ENCODE results near the gene ANGPT4. TPM values are rescaled to one million over a fixed set of nuclear protein-coding genes. Genes with fewer than 3 reads are reported as not detected.

The ANGPT4 gene
- total RNA-seq, 4 donors from 2014 or later = 0.56 to 2.1 (median 0.71) TPM

GRCh38 chr20:959996-960615, 44.0 kb upstream of the ANGPT4 start:
- no peaks in the 10 kb centered on the region for H3K36me3 ChIP-seq
- H3K27ac ChIP-seq = no peak overlapping the region
- H3K9me3 ChIP-seq = no peaks in the 10 kb centered on the region
- peaks cover 55% of the 10 kb centered on the region for H3K27me3 ChIP-seq
- peaks cover 4% of the 10 kb centered on the region for H3K4me1 ChIP-seq
- WGBS = 83% methylated on average over 12 of the region's 16 CpGs
- DNase-seq (ENCODE audit: low spot score in 2 of 2) = no peak
- no peak overlapping the region for H3K4me3 ChIP-seq
- TF ChIP-seq, protein P1, sequence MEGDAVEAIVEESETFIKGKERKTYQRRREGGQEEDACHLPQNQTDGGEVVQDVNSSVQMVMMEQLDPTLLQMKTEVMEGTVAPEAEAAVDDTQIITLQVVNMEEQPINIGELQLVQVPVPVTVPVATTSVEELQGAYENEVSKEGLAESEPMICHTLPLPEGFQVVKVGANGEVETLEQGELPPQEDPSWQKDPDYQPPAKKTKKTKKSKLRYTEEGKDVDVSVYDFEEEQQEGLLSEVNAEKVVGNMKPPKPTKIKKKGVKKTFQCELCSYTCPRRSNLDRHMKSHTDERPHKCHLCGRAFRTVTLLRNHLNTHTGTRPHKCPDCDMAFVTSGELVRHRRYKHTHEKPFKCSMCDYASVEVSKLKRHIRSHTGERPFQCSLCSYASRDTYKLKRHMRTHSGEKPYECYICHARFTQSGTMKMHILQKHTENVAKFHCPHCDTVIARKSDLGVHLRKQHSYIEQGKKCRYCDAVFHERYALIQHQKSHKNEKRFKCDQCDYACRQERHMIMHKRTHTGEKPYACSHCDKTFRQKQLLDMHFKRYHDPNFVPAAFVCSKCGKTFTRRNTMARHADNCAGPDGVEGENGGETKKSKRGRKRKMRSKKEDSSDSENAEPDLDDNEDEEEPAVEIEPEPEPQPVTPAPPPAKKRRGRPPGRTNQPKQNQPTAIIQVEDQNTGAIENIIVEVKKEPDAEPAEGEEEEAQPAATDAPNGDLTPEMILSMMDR (IDR thresholded peaks at IDR 0.05) = no peak
- TF ChIP-seq POLR2AphosphoS5 (IDR thresholded peaks at IDR 0.05) (no peak), POLR2A (IDR thresholded peaks at IDR 0.05) (no peak), EP300 (IDR thresholded peaks at IDR 0.05) (no peak)

DNA sequence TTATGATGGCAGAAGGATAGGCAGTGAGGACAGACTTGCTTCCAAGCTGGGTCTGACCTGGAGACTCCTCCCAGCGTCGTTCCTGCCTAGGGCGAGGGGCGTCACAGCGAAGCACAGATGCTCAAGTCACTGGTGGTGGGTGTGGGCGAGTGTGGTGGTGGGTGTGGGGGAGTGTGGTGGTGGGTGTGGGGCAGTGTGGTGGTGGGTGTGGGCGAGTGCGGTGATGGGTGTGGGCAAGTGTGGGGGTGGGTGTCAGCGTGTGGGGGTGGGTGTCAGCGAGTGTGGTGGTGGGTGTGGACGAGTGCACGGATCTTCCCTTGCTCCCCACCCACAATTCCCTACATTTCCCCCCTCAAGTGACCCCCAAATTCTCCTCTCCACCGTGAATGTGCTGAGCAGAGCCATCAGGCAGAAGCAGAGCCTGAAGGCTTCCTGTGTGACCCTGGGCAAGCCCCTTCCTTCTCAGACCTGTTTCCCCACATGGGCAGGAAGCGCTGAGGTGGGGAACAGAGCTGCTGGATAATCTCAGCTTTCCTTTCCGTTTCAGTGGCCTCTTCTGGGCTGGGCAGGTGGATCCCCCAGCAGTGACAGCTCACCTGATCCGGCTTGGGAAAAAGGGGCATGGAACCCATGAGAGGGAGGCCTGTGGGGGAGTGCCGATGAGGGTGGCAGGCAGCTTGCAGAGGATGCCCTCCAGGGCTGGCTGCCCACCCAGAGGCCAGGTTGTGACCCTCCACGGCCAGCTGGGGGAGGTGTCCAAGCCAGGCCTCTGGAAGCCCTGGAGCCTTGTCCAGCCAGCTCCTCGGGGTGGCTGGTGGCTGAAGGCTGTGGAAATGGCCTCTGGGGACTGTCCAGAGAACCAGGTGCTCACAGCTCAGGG, 43.0 kb upstream of the ANGPT4 start:
- no peak for DNase-seq (ENCODE audit: low spot score in 2 of 2)
- Histone ChIP-seq H3K9me3 (no peaks in the 10 kb centered on the region), H3K4me3 (no peak overlapping the region), H3K27ac (no peak overlapping the region), H3K36me3 (no peaks in the 10 kb centered on the region), H3K27me3 (peaks cover 56% of the 10 kb centered on the region), H3K4me1 (peaks cover 4% of the 10 kb centered on the region)
- WGBS = 51% methylated on average over 15 of the region's 19 CpGs
- TF ChIP-seq, protein P1 (IDR thresholded peaks at IDR 0.05) = no peak
- TF ChIP-seq EP300 (IDR thresholded peaks at IDR 0.05) (no peak), POLR2A (IDR thresholded peaks at IDR 0.05) (no peak), POLR2AphosphoS5 (IDR thresholded peaks at IDR 0.05) (no peak)

DNA sequence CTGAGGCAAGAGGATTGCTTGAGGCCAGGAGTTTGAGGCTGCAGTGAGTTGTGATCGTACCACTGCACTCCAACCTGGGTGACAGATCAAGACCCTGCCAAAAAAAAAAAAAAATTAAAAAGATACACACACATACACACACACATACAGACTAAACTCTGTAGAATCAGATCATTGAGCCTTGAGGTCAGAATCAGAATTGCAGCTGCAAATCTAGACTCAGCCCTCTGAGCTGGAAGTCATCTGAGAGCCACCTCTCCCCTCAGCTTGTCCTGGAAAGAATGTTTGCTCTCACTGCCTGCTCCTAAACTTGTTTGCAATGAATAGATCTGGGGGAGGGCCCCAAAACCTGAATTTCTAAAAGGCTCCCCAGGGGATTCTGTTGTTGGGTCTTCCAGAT, 41.4 kb upstream of the ANGPT4 start:
- DNase-seq (ENCODE audit: low spot score in 2 of 2) = no peak
- TF ChIP-seq POLR2A (IDR thresholded peaks at IDR 0.05) (no peak), POLR2AphosphoS5 (IDR thresholded peaks at IDR 0.05) (no peak), EP300 (IDR thresholded peaks at IDR 0.05) (no peak)
- TF ChIP-seq, protein P1 (IDR thresholded peaks at IDR 0.05) = no peak

GRCh38 chr20:956330-956951, 40.3 kb upstream of the ANGPT4 start:
- WGBS = 7% methylated on average over 12 of the region's 13 CpGs
- Histone ChIP-seq H3K4me1 (peaks cover 4% of the 10 kb centered on the region), H3K4me3 (no peak overlapping the region), H3K27ac (no peak overlapping the region), H3K36me3 (no peaks in the 10 kb centered on the region), H3K9me3 (no peaks in the 10 kb centered on the region), H3K27me3 (peaks cover 58% of the 10 kb centered on the region)
- peak in 1 of 2 donors; percentile 75 for DNase-seq (ENCODE audit: low spot score in 2 of 2)
- no peak for TF ChIP-seq POLR2AphosphoS5 (IDR thresholded peaks at IDR 0.05)
- TF ChIP-seq, protein P1 (IDR thresholded peaks at IDR 0.05) = peak; percentile 94 to 95
- TF ChIP-seq POLR2A (IDR thresholded peaks at IDR 0.05) = no peak
- no peak for TF ChIP-seq EP300 (IDR thresholded peaks at IDR 0.05)

More for the DNA sequence above, 41.4 kb upstream of the ANGPT4 start:
- WGBS = 95% methylated on average over 1 of the region's 1 CpG
- Histone ChIP-seq H3K27me3 (peaks cover 56% of the 10 kb centered on the region), H3K4me3 (no peak overlapping the region), H3K4me1 (peaks cover 4% of the 10 kb centered on the region), H3K36me3 (no peaks in the 10 kb centered on the region), H3K9me3 (no peaks in the 10 kb centered on the region), H3K27ac (no peak overlapping the region)

DNA sequence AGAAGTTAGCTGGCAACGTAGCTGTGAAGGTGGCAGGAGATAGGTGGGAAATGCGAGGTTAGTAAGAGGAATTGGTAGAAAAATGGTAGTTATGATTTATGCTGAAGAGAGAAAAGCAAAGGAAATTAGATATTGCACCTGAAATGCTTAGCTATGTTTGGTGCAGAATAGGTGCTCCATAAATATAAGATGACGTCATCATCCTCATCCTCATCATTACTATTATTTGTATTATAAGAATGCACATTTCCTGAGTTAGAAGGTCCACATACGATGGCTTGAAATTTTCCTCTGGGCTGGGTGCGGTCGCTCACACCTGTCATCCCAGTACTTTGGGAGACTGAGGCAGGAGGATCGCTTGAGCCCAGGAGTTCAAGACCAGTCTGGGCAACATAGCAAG, 39.5 kb upstream of the ANGPT4 start:
- Histone ChIP-seq H3K27me3 (peaks cover 57% of the 10 kb centered on the region), H3K27ac (no peak overlapping the region), H3K36me3 (no peaks in the 10 kb centered on the region), H3K9me3 (no peaks in the 10 kb centered on the region), H3K4me3 (no peak overlapping the region), H3K4me1 (peaks cover 4% of the 10 kb centered on the region)
- 83% methylated on average over 7 of the region's 7 CpGs for WGBS
- DNase-seq (ENCODE audit: low spot score in 2 of 2) = no peak
- no peak for TF ChIP-seq EP300 (IDR thresholded peaks at IDR 0.05)
- no peak for TF ChIP-seq POLR2AphosphoS5 (IDR thresholded peaks at IDR 0.05)

Data from suprapubic skin (tissue), 4 donors.